Measurements from ENCODE around the gene TCL1A. TPM values are rescaled to one million over a fixed set of nuclear protein-coding genes. Genes with fewer than 3 reads are reported as not detected.
"Not testable (repeated sequence)": the region's sequence is repeated elsewhere in the genome, so short reads cannot be mapped to it uniquely, and the experiment has no call there.

Gene TCL1A
- total RNA-seq, 1 donor from 2014 or later: not detected

GRCh38 chr14:95667249-95667693 is 46.7 kb downstream of the TCL1A start:
- no peak for DNase-seq (ENCODE audit: low read depth)
- no peak for TF ChIP-seq CTCF (conservative IDR thresholded peaks at IDR 0.05; ENCODE audit: low read depth, low read length)
- H3K4me3 ChIP-seq (ENCODE audit: low read depth, low read length): no peak overlapping the region

- H3K4me3 ChIP-seq (ENCODE audit: low read depth, low read length): no peak overlapping the region
- no peak for DNase-seq (ENCODE audit: low read depth)
- TF ChIP-seq CTCF (conservative IDR thresholded peaks at IDR 0.05; ENCODE audit: low read depth, low read length): no peak
These were observed 47.5 kb downstream of the TCL1A start for GRCh38 chr14:95666450-95666849.

GRCh38 chr14:95665530-95665929 is 48.4 kb downstream of the TCL1A start:
- not testable (repeated sequence) for DNase-seq (ENCODE audit: low read depth); H3K4me3 ChIP-seq (ENCODE audit: low read depth, low read length)

GRCh38 chr14:95664546-95664945 is 49.4 kb downstream of the TCL1A start:
- no peak for TF ChIP-seq CTCF (conservative IDR thresholded peaks at IDR 0.05; ENCODE audit: low read depth, low read length)
- no peak overlapping the region for H3K4me3 ChIP-seq (ENCODE audit: low read depth, low read length)
- DNase-seq (ENCODE audit: low read depth): no peak

GRCh38 chr14:95664066-95664465 is 49.9 kb downstream of the TCL1A start:
- no peak overlapping the region for H3K4me3 ChIP-seq (ENCODE audit: low read depth, low read length)
- no peak for TF ChIP-seq CTCF (conservative IDR thresholded peaks at IDR 0.05; ENCODE audit: low read depth, low read length)
- DNase-seq (ENCODE audit: low read depth): no peak

- H3K4me3 ChIP-seq (ENCODE audit: low read depth, low read length): no peak overlapping the region
- TF ChIP-seq CTCF (conservative IDR thresholded peaks at IDR 0.05; ENCODE audit: low read depth, low read length): no peak
- no peak for DNase-seq (ENCODE audit: low read depth)
These were observed 50.6 kb downstream of the TCL1A start for GRCh38 chr14:95663226-95663797.

GRCh38 chr14:95662376-95663186 is 51.3 kb downstream of the TCL1A start:
- no peak overlapping the region for H3K4me3 ChIP-seq (ENCODE audit: low read depth, low read length)
- TF ChIP-seq CTCF (conservative IDR thresholded peaks at IDR 0.05; ENCODE audit: low read depth, low read length): no peak
- no peak for DNase-seq (ENCODE audit: low read depth)
